UCSD-AML1 (cell line): ENCODE measurements around the gene FALEC.
"Not testable (repeated sequence)": the region's sequence is repeated elsewhere in the genome, so short reads cannot be mapped to it uniquely, and the experiment has no call there.

Source experiments
- DNase-seq: peaks from one replicate; lab custom pipeline; 2025; ENCODE audit not compliant: unreplicated experiment; lab: John Stamatoyannopoulos, UW

The FALEC gene

GRCh38 chr1:150558303-150558704 is 42.8 kb downstream of the FALEC start:
- no peak for DNase-seq

GRCh38 chr1:150558761-150559655 is 43.5 kb downstream of the FALEC start:
- DNase-seq: peak; percentile 34

GRCh38 chr1:150559656-150560010 is 44.1 kb downstream of the FALEC start:
- no peak for DNase-seq

GRCh38 chr1:150560011-150560438 is 44.5 kb downstream of the FALEC start:
- DNase-seq: peak; percentile 59

GRCh38 chr1:150560576-150561253 is 45.2 kb downstream of the FALEC start:
- DNase-seq: peak; percentile 94

GRCh38 chr1:150561254-150561973 is 45.9 kb downstream of the FALEC start:
- DNase-seq: peak; percentile 94

- DNase-seq: peak; percentile 91
Measured at GRCh38 chr1:150561974-150562445, 46.5 kb downstream of the FALEC start.

GRCh38 chr1:150562446-150563339 is 47.1 kb downstream of the FALEC start:
- DNase-seq: peak; percentile 46

- no peak for DNase-seq
Measured at GRCh38 chr1:150563340-150564038, 47.9 kb downstream of the FALEC start.

- DNase-seq: no peak
Measured at GRCh38 chr1:150564051-150564991, 48.8 kb downstream of the FALEC start.

GRCh38 chr1:150565240-150565991 is 49.9 kb downstream of the FALEC start:
- not testable (repeated sequence) for DNase-seq

- no peak for DNase-seq
Measured at GRCh38 chr1:150566589-150567340, 51.2 kb downstream of the FALEC start.

- peak; percentile 31 for DNase-seq
Measured at GRCh38 chr1:150567341-150567716, 51.8 kb downstream of the FALEC start.

GRCh38 chr1:150567717-150568593 is 52.4 kb downstream of the FALEC start:
- peak; percentile 40 for DNase-seq

GRCh38 chr1:150568594-150568966 is 53.0 kb downstream of the FALEC start:
- no peak for DNase-seq

- no peak for DNase-seq
Measured at GRCh38 chr1:150572918-150573647, 57.5 kb downstream of the FALEC start.
